ENCODE results near the gene ITGB5.

DNA sequence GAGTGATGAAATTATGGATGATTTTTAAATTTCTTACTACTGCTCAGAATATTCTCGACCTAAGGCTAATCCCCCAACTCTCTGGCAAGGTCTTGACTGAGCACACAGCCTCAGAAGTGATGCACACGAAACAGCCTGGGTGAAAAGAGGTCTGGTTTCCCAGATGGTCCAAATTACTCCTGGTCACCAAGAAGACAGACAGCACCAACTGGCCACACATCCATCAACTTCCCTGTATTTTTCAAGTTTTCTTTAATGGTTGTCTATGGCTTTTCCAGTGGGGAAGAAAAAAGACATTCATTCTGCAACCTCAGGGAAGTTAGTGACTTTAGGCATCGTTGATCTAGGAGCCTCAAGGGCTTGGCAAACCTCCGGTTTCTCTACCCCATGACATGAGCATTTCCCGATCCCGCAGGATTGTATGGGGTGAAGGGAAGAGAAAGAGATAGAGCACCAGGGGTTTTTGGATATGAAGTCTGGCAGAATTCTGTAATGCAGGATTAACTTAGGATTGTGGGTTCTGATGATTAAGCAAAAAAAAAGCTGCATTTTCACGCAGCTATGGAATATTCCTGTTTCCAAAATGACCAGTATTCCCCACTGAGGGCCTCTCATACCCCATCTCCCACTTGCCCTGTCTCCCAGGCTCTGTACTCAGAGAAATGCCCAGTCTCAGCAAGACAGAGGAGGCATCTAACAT lies 94.7 kb downstream of the ITGB5 start:
- TF ChIP-seq, protein P1, sequence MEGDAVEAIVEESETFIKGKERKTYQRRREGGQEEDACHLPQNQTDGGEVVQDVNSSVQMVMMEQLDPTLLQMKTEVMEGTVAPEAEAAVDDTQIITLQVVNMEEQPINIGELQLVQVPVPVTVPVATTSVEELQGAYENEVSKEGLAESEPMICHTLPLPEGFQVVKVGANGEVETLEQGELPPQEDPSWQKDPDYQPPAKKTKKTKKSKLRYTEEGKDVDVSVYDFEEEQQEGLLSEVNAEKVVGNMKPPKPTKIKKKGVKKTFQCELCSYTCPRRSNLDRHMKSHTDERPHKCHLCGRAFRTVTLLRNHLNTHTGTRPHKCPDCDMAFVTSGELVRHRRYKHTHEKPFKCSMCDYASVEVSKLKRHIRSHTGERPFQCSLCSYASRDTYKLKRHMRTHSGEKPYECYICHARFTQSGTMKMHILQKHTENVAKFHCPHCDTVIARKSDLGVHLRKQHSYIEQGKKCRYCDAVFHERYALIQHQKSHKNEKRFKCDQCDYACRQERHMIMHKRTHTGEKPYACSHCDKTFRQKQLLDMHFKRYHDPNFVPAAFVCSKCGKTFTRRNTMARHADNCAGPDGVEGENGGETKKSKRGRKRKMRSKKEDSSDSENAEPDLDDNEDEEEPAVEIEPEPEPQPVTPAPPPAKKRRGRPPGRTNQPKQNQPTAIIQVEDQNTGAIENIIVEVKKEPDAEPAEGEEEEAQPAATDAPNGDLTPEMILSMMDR (conservative IDR thresholded peaks at IDR 0.05 in 1 of 2, IDR thresholded peaks at IDR 0.05 in 1 of 2; ENCODE audit: low read depth in 1 of 2, low read length in 2 of 2): no peak
- TF ChIP-seq EZH2 (IDR thresholded peaks at IDR 0.05; ENCODE audit: low read length, missing control alignments): no peak

All from fibroblast of lung (primary cell).